DOHH2 (cell line): Measurements from ENCODE around the gene DOCK9.

Source experiments
- CTCF ChIP-seq: fragments of 200-600 bp; sonication (generic); IDR thresholded peaks from one replicate; pipeline ENCODE4 v1.5.1; 2014; ENCODE audit warnings: antibody characterized with exemption, mild to moderate bottlenecking, low read depth, low read length; ENCODE audit not compliant: poor library complexity, severe bottlenecking
- EZH2phosphoT487 ChIP-seq: fragments of 200-600 bp; sonication (generic); IDR thresholded peaks from 2 replicates; pipeline ENCODE4 v1.6.1; 2017; ENCODE audit warnings: borderline replicate concordance, mild to moderate bottlenecking, antibody characterized with exemption, low read length, moderate library complexity, mixed read lengths

DNA sequence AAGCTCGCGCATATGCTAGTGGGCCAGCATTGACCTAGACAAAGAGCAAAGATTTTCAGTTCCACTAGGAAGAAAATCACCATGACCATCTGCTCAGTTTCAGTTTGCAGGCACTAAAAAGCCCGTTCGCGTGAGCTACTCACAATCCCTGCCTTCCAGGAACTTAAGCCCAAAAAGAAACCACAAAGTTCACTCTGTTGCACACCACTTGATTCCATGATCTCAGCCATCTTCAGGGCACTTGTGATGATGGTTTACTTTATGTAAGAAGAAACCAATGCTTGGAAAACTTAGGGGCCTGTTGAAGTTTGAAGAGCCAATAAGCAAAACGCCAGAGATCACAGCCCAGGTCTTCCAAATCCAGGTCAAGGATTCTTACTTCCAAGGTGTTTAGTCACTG lies 180.4 kb downstream of the DOCK9 start:
- TF ChIP-seq CTCF, result no peak
- no peak for TF ChIP-seq EZH2phosphoT487
